GM23338 (cell line): ENCODE results near the gene OBSCN. TPM values are rescaled to one million over a fixed set of nuclear protein-coding genes. Genes with fewer than 3 reads are reported as not detected.
A peak's percentile ranks its signal among the peaks of the same experiment; 100 is the strongest.

Experiments used
- ATAC-seq: fragments of 200-7000 bp; cut with Tn5 transposase; 3 replicates; pipeline ENCODE4 v1.9.1; 2020
- DNase-seq: peaks from one replicate; pipeline ENCODE4 v3.0.0-alpha.2; 2015; ENCODE audit warnings: low spot score
- H2AFZ ChIP-seq: fragments of 200-600 bp; sonication (generic); 2 replicates; pipeline ENCODE4 v1.8.0; 2016; ENCODE audit warnings: antibody characterized with exemption, mild to moderate bottlenecking, moderate library complexity
- H3F3A ChIP-seq: fragments of 200-600 bp; sonication (generic); replicated peaks from 2 replicates; pipeline ENCODE4 v1.8.0; 2017; ENCODE audit warnings: antibody characterized with exemption, mixed run types, low read depth
- H3K27ac ChIP-seq: fragments of 200-600 bp; sonication (generic); 2 replicates; pipeline ENCODE4 v1.6.1; 2016; ENCODE audit warnings: low read depth
- H3K27me3 ChIP-seq: fragments of 200-600 bp; sonication (generic); 2 replicates; pipeline ENCODE4 v1.8.0; 2016; ENCODE audit warnings: mild to moderate bottlenecking, mixed run types, moderate library complexity; ENCODE audit not compliant: insufficient read depth
- H3K36me3 ChIP-seq: fragments of 200-600 bp; sonication (generic); 2 replicates; pipeline ENCODE4 v1.8.0; 2016; ENCODE audit warnings: mild to moderate bottlenecking; ENCODE audit not compliant: insufficient read depth
- H3K4me1 ChIP-seq: fragments of 200-600 bp; sonication (generic); 2 replicates; pipeline ENCODE4 v1.8.0; 2016; ENCODE audit warnings: mild to moderate bottlenecking, moderate library complexity; ENCODE audit not compliant: insufficient read depth
- H3K4me2 ChIP-seq: fragments of 200-600 bp; sonication (generic); 2 replicates; pipeline ENCODE4 v1.7.1; 2017; ENCODE audit warnings: mixed run types
- H3K4me3 ChIP-seq: fragments of 200-600 bp; sonication (generic); 2 replicates; pipeline ENCODE4 v1.6.1; 2016; ENCODE audit warnings: mixed run types
- H3K79me2 ChIP-seq: fragments of 200-600 bp; sonication (generic); replicated peaks from 2 replicates; pipeline ENCODE4 v1.8.0; 2017; ENCODE audit warnings: mild to moderate bottlenecking; ENCODE audit not compliant: insufficient read depth
- H3K9me2 ChIP-seq: fragments of 200-600 bp; sonication (generic); 2 replicates; pipeline ENCODE4 v1.8.0; 2017; ENCODE audit not compliant: insufficient read depth
- H4K20me1 ChIP-seq: fragments of 200-600 bp; sonication (generic); replicated peaks from 2 replicates; pipeline ENCODE4 v1.8.0; 2017; ENCODE audit warnings: mild to moderate bottlenecking; ENCODE audit not compliant: insufficient read depth
- H3K27ac Mint-ChIP-seq: 2 replicates; pipeline ENCODE4 v1.8.0; 2020; ENCODE audit warnings: inconsistent platforms, mild to moderate bottlenecking, moderate library complexity, mixed read lengths
- H3K27me3 Mint-ChIP-seq: 3 replicates; pipeline ENCODE4 v1.8.0; 2022; ENCODE audit warnings: low read depth, mild to moderate bottlenecking, moderate library complexity, mixed read lengths, inconsistent platforms; ENCODE audit not compliant: insufficient read depth, poor library complexity
- H3K36me3 Mint-ChIP-seq: 3 replicates; pipeline ENCODE4 v1.8.0; 2021; ENCODE audit warnings: low read depth, mild to moderate bottlenecking, inconsistent platforms, moderate library complexity, mixed read lengths
- H3K4me1 Mint-ChIP-seq: 3 replicates; pipeline ENCODE4 v1.8.0; 2020; ENCODE audit warnings: mild to moderate bottlenecking, inconsistent platforms, mixed read lengths
- H3K4me3 Mint-ChIP-seq: 3 replicates; pipeline ENCODE4 v1.8.0; 2021; ENCODE audit warnings: moderate library complexity, mild to moderate bottlenecking, inconsistent platforms, mixed read lengths
- H3K9me3 Mint-ChIP-seq: 3 replicates; pipeline ENCODE4 v1.8.0; 2020; ENCODE audit warnings: moderate library complexity, mild to moderate bottlenecking, inconsistent platforms, mixed read lengths
- EZH2 ChIP-seq: fragments of 200-600 bp; sonication (generic); IDR thresholded peaks from one replicate; pipeline ENCODE4 v1.8.0; 2017; ENCODE audit warnings: antibody characterized with exemption, mild to moderate bottlenecking, low read depth; ENCODE audit not compliant: unreplicated experiment
- JUNB ChIP-seq: IDR thresholded peaks from one replicate; pipeline ENCODE4 v1.6.1; 2016; ENCODE audit warnings: antibody characterized with exemption; ENCODE audit not compliant: unreplicated experiment
- NANOG ChIP-seq: IDR thresholded peaks from 2 replicates; pipeline ENCODE4 v1.6.1; 2016; ENCODE audit warnings: antibody characterized with exemption, borderline replicate concordance
- POLR2AphosphoS5 ChIP-seq: IDR thresholded peaks from 2 replicates; pipeline ENCODE4 v1.6.1; 2016; ENCODE audit warnings: antibody characterized with exemption, low read depth
- STAT1 ChIP-seq: IDR thresholded peaks from one replicate; pipeline ENCODE4 v1.6.1; 2016; ENCODE audit warnings: antibody characterized with exemption; ENCODE audit not compliant: unreplicated experiment
- ZNF114 ChIP-seq: fragments of 250-450 bp; sonication (Bioruptor Pico); IDR thresholded peaks from 2 replicates; pipeline ENCODE4 v1.5.0; 2020; ENCODE audit warnings: mild to moderate bottlenecking, moderate library complexity
- ZNF331 ChIP-seq: fragments of 250-450 bp; sonication (Bioruptor Pico); IDR thresholded peaks from 2 replicates; pipeline ENCODE4 v1.5.0; 2020; ENCODE audit warnings: low read depth, mild to moderate bottlenecking, moderate library complexity
- polyA plus RNA-seq: library from polyadenylated mRNA; unstranded; fragments of >200 nt; fragmentation: Nextera tagmentation; extraction: Ambion mirVana; gene quantifications from 2 replicates; pipeline ENCODE4 v1.2.1, GENCODE V29; 2016
- total RNA-seq: library from RNA; depleted of rRNA; stranded (reverse); fragments of >200 nt; shearing (Covaris generic); gene quantifications from 2 replicates; pipeline ENCODE4 v1.2.3, GENCODE V29; 2014
- TF ChIP-seq, protein P1 (sequence below): IDR thresholded peaks from one replicate; pipeline ENCODE4 v1.6.1; 2018; ENCODE audit warnings: antibody characterized with exemption; ENCODE audit not compliant: unreplicated experiment
- TF ChIP-seq, protein P2 (sequence below): fragments of 250-450 bp; sonication (Bioruptor Pico); IDR thresholded peaks from 2 replicates; pipeline ENCODE4 v1.5.0; 2020; ENCODE audit warnings: mild to moderate bottlenecking, moderate library complexity
- TF ChIP-seq, protein P3 (sequence below), 2 experiments: fragments of 200-600 bp in 1 of 2; sonication (generic) in 1 of 2; conservative IDR thresholded peaks; 2 replicates each; pipeline versions ENCODE4 v1.5.1 to v1.6.1; 2016 to 2017; ENCODE audit warnings: antibody characterized with exemption in 2 of 2, low read depth in 2 of 2, mild to moderate bottlenecking in 2 of 2, moderate library complexity in 1 of 2

OBSCN gene
- total and polyA plus RNA-seq, 2 experiments from 2014 or later = 8.4 to 38.5 TPM

DNA sequence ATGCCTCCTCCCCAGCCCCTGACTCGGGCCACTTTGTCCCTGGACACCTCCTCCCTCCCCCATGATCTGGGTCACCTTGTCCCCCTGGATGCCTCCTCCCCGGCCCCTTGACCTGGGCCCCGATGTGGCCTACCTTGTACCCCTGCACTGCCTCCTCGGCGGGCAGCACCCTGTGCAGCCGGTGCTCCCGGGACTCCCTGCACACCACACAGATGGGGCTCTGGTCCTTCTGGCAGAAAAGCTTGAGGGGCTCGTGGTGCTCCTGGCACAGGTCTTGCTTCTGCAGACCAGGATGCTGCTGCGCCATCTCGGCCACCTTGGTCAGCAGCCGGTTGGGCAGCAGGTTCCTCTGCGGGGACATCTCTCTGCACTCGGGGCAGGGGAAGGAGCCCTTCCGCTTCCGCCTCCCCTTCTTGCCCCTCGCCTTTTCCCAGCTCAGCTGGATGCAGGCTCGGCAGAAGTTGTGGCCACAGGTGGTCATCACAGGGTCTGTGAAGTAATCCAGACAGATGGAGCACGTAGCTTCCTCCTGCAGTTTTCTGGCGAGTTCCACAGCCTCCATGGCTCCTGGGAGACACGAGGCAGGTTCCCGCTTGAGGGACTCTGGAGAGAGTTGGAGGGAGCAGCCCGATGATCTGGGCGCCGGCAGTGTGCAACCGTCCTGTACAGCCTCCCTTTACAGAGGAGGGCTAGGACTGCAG lies 206.8 kb downstream of the OBSCN start:
- Histone ChIP-seq H3K36me3 (no peaks in the 10 kb centered on the region), H3K27ac (no peak overlapping the region), H3K27me3 (peaks cover 63% of the 10 kb centered on the region), H3K79me2 (no peaks in the 10 kb centered on the region), H3K4me3 (no peak overlapping the region), H3K9me2 (no peaks in the 10 kb centered on the region), H3F3A (0 out of 2 replicates have a peak, but pooled peaks cover 8% of the 10 kb centered on the region), H3K4me1 (peaks cover 17% of the 10 kb centered on the region; the same call in 1 of the 2 replicates), H3K4me2 (no peak overlapping the region), H4K20me1 (peaks cover 4% of the 10 kb centered on the region), H2AFZ (no peak overlapping the region)
- Mint-ChIP-seq H3K27ac (no peak overlapping the region), H3K4me3 (no peak overlapping the region), H3K36me3 (no peaks in the 10 kb centered on the region; the same call in 2 of the 3 replicates), H3K9me3 (no peaks in the 10 kb centered on the region), H3K27me3 (peaks cover 48% of the 10 kb centered on the region), H3K4me1 (peaks cover 21% of the 10 kb centered on the region; the same call in 2 of the 3 replicates)
- ATAC-seq (no peak), DNase-seq (no peak)
- TF ChIP-seq NANOG (no peak), ZNF331 (CRISPR knock-in tag) (no peak), EZH2 (no peak), JUNB (no peak)
- TF ChIP-seq, protein P1, sequence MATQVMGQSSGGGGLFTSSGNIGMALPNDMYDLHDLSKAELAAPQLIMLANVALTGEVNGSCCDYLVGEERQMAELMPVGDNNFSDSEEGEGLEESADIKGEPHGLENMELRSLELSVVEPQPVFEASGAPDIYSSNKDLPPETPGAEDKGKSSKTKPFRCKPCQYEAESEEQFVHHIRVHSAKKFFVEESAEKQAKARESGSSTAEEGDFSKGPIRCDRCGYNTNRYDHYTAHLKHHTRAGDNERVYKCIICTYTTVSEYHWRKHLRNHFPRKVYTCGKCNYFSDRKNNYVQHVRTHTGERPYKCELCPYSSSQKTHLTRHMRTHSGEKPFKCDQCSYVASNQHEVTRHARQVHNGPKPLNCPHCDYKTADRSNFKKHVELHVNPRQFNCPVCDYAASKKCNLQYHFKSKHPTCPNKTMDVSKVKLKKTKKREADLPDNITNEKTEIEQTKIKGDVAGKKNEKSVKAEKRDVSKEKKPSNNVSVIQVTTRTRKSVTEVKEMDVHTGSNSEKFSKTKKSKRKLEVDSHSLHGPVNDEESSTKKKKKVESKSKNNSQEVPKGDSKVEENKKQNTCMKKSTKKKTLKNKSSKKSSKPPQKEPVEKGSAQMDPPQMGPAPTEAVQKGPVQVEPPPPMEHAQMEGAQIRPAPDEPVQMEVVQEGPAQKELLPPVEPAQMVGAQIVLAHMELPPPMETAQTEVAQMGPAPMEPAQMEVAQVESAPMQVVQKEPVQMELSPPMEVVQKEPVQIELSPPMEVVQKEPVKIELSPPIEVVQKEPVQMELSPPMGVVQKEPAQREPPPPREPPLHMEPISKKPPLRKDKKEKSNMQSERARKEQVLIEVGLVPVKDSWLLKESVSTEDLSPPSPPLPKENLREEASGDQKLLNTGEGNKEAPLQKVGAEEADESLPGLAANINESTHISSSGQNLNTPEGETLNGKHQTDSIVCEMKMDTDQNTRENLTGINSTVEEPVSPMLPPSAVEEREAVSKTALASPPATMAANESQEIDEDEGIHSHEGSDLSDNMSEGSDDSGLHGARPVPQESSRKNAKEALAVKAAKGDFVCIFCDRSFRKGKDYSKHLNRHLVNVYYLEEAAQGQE = no peak

DNA sequence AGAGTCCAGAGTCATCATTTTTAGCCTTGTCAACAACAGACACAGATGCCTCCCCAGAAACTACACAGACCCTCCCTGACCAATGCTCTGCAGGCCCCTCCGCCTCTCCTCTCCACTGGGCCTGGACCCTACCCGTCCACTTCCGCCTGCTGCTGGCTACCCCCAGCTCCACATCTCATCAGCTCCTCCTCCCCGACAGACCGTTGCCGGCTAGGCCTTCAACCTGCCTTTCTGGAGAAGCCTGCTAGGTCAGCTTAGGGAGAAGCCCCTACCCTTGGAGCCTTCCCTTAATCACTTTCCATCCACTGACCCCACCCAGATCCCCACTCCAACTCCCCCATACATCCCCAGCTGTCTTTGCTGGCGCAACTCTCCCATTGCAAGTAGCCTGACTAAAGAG lies 207.4 kb downstream of the OBSCN start:
- Histone ChIP-seq H3K9me2 (no peaks in the 10 kb centered on the region), H2AFZ (no peak overlapping the region), H3K4me3 (peak overlapping the region; percentile 72; the same call in 1 of the 2 replicates), H3K4me1 (peaks cover 17% of the 10 kb centered on the region; the same call in 1 of the 2 replicates), H3F3A (0 out of 2 replicates have a peak, but pooled peaks cover 8% of the 10 kb centered on the region), H3K36me3 (no peaks in the 10 kb centered on the region), H3K27me3 (peaks cover 69% of the 10 kb centered on the region), H3K27ac (no peak overlapping the region), H4K20me1 (peaks cover 4% of the 10 kb centered on the region), H3K79me2 (no peaks in the 10 kb centered on the region), H3K4me2 (peak overlapping the region; percentile 93)
- DNase-seq (no peak), ATAC-seq (no peak; the same call in 2 of the 3 replicates)
- Mint-ChIP-seq H3K4me1 (peaks cover 21% of the 10 kb centered on the region; the same call in 2 of the 3 replicates), H3K27me3 (peaks cover 50% of the 10 kb centered on the region), H3K36me3 (no peaks in the 10 kb centered on the region; the same call in 2 of the 3 replicates), H3K9me3 (no peaks in the 10 kb centered on the region), H3K27ac (no peak overlapping the region), H3K4me3 (peak overlapping the region; percentile 67)
- TF ChIP-seq POLR2AphosphoS5 (no peak), STAT1 (no peak), NANOG (no peak), ZNF114 (CRISPR knock-in tag) (no peak)
- TF ChIP-seq, protein P2, sequence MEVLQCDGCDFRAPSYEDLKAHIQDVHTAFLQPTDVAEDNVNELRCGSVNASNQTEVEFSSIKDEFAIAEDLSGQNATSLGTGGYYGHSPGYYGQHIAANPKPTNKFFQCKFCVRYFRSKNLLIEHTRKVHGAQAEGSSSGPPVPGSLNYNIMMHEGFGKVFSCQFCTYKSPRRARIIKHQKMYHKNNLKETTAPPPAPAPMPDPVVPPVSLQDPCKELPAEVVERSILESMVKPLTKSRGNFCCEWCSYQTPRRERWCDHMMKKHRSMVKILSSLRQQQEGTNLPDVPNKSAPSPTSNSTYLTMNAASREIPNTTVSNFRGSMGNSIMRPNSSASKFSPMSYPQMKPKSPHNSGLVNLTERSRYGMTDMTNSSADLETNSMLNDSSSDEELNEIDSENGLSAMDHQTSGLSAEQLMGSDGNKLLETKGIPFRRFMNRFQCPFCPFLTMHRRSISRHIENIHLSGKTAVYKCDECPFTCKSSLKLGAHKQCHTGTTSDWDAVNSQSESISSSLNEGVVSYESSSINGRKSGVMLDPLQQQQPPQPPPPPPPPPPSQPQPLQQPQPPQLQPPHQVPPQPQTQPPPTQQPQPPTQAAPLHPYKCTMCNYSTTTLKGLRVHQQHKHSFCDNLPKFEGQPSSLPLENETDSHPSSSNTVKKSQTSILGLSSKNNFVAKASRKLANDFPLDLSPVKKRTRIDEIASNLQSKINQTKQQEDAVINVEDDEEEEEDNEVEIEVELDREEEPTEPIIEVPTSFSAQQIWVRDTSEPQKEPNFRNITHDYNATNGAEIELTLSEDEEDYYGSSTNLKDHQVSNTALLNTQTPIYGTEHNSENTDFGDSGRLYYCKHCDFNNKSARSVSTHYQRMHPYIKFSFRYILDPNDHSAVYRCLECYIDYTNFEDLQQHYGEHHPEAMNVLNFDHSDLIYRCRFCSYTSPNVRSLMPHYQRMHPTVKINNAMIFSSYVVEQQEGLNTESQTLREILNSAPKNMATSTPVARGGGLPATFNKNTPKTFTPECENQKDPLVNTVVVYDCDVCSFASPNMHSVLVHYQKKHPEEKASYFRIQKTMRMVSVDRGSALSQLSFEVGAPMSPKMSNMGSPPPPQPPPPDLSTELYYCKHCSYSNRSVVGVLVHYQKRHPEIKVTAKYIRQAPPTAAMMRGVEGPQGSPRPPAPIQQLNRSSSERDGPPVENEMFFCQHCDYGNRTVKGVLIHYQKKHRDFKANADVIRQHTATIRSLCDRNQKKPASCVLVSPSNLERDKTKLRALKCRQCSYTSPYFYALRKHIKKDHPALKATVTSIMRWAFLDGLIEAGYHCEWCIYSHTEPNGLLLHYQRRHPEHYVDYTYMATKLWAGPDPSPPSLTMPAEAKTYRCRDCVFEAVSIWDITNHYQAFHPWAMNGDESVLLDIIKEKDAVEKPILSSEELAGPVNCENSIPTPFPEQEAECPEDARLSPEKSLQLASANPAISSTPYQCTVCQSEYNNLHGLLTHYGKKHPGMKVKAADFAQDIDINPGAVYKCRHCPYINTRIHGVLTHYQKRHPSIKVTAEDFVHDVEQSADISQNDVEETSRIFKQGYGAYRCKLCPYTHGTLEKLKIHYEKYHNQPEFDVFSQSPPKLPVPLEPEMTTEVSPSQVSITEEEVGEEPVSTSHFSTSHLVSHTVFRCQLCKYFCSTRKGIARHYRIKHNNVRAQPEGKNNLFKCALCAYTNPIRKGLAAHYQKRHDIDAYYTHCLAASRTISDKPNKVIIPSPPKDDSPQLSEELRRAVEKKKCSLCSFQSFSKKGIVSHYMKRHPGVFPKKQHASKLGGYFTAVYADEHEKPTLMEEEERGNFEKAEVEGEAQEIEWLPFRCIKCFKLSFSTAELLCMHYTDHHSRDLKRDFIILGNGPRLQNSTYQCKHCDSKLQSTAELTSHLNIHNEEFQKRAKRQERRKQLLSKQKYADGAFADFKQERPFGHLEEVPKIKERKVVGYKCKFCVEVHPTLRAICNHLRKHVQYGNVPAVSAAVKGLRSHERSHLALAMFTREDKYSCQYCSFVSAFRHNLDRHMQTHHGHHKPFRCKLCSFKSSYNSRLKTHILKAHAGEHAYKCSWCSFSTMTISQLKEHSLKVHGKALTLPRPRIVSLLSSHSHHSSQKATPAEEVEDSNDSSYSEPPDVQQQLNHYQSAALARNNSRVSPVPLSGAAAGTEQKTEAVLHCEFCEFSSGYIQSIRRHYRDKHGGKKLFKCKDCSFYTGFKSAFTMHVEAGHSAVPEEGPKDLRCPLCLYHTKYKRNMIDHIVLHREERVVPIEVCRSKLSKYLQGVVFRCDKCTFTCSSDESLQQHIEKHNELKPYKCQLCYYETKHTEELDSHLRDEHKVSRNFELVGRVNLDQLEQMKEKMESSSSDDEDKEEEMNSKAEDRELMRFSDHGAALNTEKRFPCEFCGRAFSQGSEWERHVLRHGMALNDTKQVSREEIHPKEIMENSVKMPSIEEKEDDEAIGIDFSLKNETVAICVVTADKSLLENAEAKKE (CRISPR knock-in tag) = no peak
- TF ChIP-seq, protein P3, sequence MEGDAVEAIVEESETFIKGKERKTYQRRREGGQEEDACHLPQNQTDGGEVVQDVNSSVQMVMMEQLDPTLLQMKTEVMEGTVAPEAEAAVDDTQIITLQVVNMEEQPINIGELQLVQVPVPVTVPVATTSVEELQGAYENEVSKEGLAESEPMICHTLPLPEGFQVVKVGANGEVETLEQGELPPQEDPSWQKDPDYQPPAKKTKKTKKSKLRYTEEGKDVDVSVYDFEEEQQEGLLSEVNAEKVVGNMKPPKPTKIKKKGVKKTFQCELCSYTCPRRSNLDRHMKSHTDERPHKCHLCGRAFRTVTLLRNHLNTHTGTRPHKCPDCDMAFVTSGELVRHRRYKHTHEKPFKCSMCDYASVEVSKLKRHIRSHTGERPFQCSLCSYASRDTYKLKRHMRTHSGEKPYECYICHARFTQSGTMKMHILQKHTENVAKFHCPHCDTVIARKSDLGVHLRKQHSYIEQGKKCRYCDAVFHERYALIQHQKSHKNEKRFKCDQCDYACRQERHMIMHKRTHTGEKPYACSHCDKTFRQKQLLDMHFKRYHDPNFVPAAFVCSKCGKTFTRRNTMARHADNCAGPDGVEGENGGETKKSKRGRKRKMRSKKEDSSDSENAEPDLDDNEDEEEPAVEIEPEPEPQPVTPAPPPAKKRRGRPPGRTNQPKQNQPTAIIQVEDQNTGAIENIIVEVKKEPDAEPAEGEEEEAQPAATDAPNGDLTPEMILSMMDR (conservative IDR thresholded peaks at IDR 0.05; ENCODE audit: low read depth in 2 of 2) = no peak
